Fibroblast of lung (primary cell): ENCODE measurements around the gene NRP1. TPM values are rescaled to one million over a fixed set of nuclear protein-coding genes. Genes with fewer than 3 reads are reported as not detected.

Experiments
- DNase-seq, 2 donors: peaks; one replicate each; pipeline versions ENCODE4 v3.0.0 to v3.0.0-alpha.2; 2010; ENCODE audit warnings: low read depth in 2 of 2
- H2AFZ ChIP-seq: 2 replicates; pipeline ENCODE4 v1.5.1; 2012; ENCODE audit warnings: low read length, control low read depth, inconsistent platforms
- H3K27ac ChIP-seq: 2 replicates; pipeline ENCODE4 v1.5.1; 2011; ENCODE audit warnings: low read length, control low read depth; ENCODE audit not compliant: insufficient read depth
- H3K27me3 ChIP-seq: 2 replicates; pipeline ENCODE4 v1.5.1; 2011; ENCODE audit warnings: mild to moderate bottlenecking, low read length; ENCODE audit not compliant: control insufficient read depth, insufficient read depth
- H3K36me3 ChIP-seq: 2 replicates; pipeline ENCODE4 v1.5.1; 2011; ENCODE audit warnings: low read length; ENCODE audit not compliant: control insufficient read depth, insufficient read depth
- H3K4me1 ChIP-seq: 2 replicates; pipeline ENCODE4 v1.5.1; 2011; ENCODE audit warnings: low read length; ENCODE audit not compliant: control insufficient read depth, insufficient read depth; ENCODE audit errors: extremely low read depth
- H3K4me2 ChIP-seq: 2 replicates; pipeline ENCODE4 v1.5.1; 2011; ENCODE audit warnings: low read length, control low read depth; ENCODE audit not compliant: insufficient read depth; ENCODE audit errors: extremely low read depth
- H3K4me3 ChIP-seq, 4 experiments: fragments of 200-600 bp in 1 of 4; sonication (generic) in 1 of 4; replicated peaks in 1 of 4; 2 replicates each; pipeline ENCODE4 v1.5.1; 2011 to 2016; ENCODE audit warnings: low read length in 4 of 4, low read depth in 3 of 4, mild to moderate bottlenecking in 3 of 4, control low read depth in 2 of 4, inconsistent platforms in 1 of 4, mixed read lengths in 1 of 4; ENCODE audit not compliant: insufficient read depth in 1 of 4; ENCODE audit errors: control extremely low read depth in 1 of 4
- H3K79me2 ChIP-seq: 2 replicates; pipeline ENCODE4 v1.5.1; 2012; ENCODE audit warnings: mild to moderate bottlenecking, low read length, inconsistent platforms; ENCODE audit not compliant: control insufficient read depth, insufficient read depth
- H3K9ac ChIP-seq: 2 replicates; pipeline ENCODE4 v1.5.1; 2011; ENCODE audit warnings: mild to moderate bottlenecking, low read length, control low read depth; ENCODE audit not compliant: insufficient read depth
- H3K9me3 ChIP-seq: 2 replicates; pipeline ENCODE4 v1.5.1; 2012; ENCODE audit warnings: low read depth, low read length; ENCODE audit not compliant: control insufficient read depth, insufficient read depth
- H4K20me1 ChIP-seq: 2 replicates; pipeline ENCODE4 v1.5.1; 2011; ENCODE audit warnings: low read length; ENCODE audit not compliant: control insufficient read depth, insufficient read depth; ENCODE audit errors: extremely low read depth
- EZH2 ChIP-seq: IDR thresholded peaks from 2 replicates; pipeline ENCODE4 v1.5.1; 2012; ENCODE audit warnings: low read length, control low read depth, mild to moderate bottlenecking; ENCODE audit errors: missing control alignments
- polyA plus RNA-seq, 2 donors: library from polyadenylated mRNA; depleted of rRNA in 1 of 2; stranded (reverse) in 1 of 2; unstranded in 1 of 2; fragments of >200 nt; gene quantifications; 2 replicates each; pipeline ENCODE4 v1.2.1, GENCODE V29; 2011 to 2012; ENCODE audit warnings: missing spikeins in 1 of 2
- total RNA-seq: library from RNA; depleted of rRNA; stranded (reverse); fragments of >200 nt; gene quantifications from 2 replicates; pipeline ENCODE4 v1.2.1, GENCODE V29; 2014
- TF ChIP-seq, protein P1 (sequence below), 2 donors: IDR thresholded peaks in 1 of 2; conservative IDR thresholded peaks in 1 of 2; 1 replicate in 1 of 2; 2 replicates in 1 of 2; pipeline ENCODE4 v1.5.1; 2011 to 2012; ENCODE audit warnings: low read length in 2 of 2, control low read depth in 1 of 2, inconsistent platforms in 1 of 2, low read depth in 1 of 2, mild to moderate bottlenecking in 1 of 2

The NRP1 gene
- total and polyA plus RNA-seq, 2 donors (not counting 1 experiment from before 2014, with no cell fraction given): 187 to 373 TPM

DNA sequence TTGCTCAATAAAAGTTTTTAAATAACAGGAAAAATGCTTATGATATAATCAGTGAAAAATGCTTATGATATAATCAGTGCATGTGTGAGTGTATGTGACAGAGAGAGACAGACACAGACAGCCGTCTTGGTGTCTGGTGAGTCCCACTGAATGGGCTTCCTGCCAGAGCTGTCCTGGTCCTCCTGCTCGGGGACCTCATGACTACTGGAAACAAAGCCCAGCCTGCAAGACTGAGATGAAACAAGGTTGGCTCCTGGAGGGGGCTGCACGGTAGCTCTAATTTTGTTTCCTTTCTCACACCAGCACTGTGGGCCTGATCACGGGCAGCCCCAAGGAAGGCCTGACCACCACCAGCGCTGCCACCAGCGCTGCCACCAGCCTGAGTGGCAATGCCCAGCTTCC is 57.3 kb downstream of the NRP1 start:
- no peaks in the 10 kb centered on the region for H4K20me1 ChIP-seq
- no peak overlapping the region for H3K4me2 ChIP-seq
- no peak overlapping the region for H2AFZ ChIP-seq
- H3K4me3 ChIP-seq: no peak overlapping the region
- H3K79me2 ChIP-seq: peaks cover 86% of the 10 kb centered on the region
- no peaks in the 10 kb centered on the region for H3K27me3 ChIP-seq
- peaks cover 13% of the 10 kb centered on the region for H3K36me3 ChIP-seq
- H3K27ac ChIP-seq: peak overlapping the region; percentile 54
- H3K4me1 ChIP-seq: peaks cover 32% of the 10 kb centered on the region
- H3K9me3 ChIP-seq: no peaks in the 10 kb centered on the region
- no peak overlapping the region for H3K9ac ChIP-seq
- peak in 1 of 2 donors; percentile 61 for DNase-seq
- TF ChIP-seq, protein P1, sequence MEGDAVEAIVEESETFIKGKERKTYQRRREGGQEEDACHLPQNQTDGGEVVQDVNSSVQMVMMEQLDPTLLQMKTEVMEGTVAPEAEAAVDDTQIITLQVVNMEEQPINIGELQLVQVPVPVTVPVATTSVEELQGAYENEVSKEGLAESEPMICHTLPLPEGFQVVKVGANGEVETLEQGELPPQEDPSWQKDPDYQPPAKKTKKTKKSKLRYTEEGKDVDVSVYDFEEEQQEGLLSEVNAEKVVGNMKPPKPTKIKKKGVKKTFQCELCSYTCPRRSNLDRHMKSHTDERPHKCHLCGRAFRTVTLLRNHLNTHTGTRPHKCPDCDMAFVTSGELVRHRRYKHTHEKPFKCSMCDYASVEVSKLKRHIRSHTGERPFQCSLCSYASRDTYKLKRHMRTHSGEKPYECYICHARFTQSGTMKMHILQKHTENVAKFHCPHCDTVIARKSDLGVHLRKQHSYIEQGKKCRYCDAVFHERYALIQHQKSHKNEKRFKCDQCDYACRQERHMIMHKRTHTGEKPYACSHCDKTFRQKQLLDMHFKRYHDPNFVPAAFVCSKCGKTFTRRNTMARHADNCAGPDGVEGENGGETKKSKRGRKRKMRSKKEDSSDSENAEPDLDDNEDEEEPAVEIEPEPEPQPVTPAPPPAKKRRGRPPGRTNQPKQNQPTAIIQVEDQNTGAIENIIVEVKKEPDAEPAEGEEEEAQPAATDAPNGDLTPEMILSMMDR (conservative IDR thresholded peaks at IDR 0.05 in 1 of 2, IDR thresholded peaks at IDR 0.05 in 1 of 2; ENCODE audit: low read depth in 1 of 2, low read length in 2 of 2): no peak
- no peak for TF ChIP-seq EZH2

DNA sequence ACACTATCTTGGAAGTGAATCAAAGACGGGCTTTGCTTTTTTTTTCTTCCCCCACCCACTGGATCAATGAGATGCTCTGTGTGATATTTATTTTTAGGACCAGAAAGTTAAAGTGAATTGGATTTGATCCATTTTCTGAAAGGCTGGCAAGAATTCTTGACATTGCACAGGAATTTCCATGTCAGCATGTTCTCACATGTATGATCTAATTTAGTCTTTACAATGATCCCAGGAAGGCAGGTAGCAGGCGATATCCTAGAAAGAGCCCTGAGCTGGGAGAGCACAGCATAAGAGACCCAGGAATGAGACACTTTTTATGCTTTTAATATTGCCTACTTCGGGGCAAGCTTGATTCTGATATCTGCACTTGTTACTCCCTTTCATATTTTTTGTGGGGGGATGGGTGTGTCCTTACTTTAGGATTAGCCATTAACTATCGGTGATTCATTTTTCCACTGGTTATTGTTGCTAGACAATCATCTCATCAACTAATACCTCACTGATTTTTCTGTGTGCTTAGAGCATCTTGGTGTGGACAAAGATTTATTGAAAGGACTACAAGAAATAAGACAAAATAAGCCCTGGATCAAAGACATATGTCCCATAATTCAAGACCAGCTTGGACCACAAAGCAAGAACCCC is 58.1 kb downstream of the NRP1 start:
- Histone ChIP-seq H4K20me1 (no peaks in the 10 kb centered on the region), H3K4me1 (peaks cover 38% of the 10 kb centered on the region), H3K4me3 (no peak overlapping the region), H3K79me2 (peaks cover 86% of the 10 kb centered on the region), H3K9ac (no peak overlapping the region), H2AFZ (no peak overlapping the region), H3K27ac (peak overlapping the region; percentile 49), H3K27me3 (no peaks in the 10 kb centered on the region), H3K36me3 (peaks cover 12% of the 10 kb centered on the region), H3K9me3 (no peaks in the 10 kb centered on the region), H3K4me2 (no peak overlapping the region)
- no peak for DNase-seq
- TF ChIP-seq, protein P1 (conservative IDR thresholded peaks at IDR 0.05 in 1 of 2, IDR thresholded peaks at IDR 0.05 in 1 of 2; ENCODE audit: low read depth in 1 of 2, low read length in 2 of 2): no peak
- TF ChIP-seq EZH2: no peak

DNA sequence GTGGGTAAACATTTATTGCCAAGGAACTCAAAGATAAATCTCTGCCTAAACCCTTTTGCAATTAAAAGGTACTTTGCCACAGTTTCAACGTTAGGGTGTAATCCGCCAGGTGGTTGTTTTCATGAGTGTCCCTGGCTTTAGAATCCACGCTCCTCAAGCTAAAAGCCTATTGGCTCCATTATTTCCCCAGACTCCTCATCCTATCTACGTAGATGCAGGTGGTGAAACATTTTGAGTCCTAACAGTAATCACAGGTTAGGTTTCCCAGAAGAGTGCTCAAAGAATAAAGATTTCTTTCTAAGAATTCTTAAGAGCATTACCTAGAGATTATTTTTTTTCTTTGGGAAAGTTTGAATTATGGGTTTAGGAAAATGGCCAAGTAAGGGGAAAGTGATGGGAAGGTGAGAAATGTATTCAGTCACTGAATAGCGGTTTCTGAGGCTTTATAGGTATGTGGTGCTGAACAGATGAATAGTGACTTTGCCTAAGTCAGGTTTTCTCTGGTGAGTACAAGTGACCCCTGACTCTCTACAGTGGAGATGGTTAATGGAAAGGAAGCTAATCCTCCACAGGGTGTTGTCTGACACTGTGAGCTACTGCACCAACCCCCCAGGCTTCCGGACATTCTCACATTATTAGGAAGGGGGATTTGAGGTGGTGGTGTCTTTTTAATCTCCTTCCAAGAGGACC is 60.2 kb downstream of the NRP1 start:
- Histone ChIP-seq H3K9me3 (no peaks in the 10 kb centered on the region), H2AFZ (no peak overlapping the region), H3K27ac (peak overlapping the region; percentile 93), H3K9ac (peak overlapping the region; percentile 5), H4K20me1 (no peaks in the 10 kb centered on the region), H3K27me3 (no peaks in the 10 kb centered on the region), H3K4me3 (peak overlapping the region in 2 of 4 experiments; percentile 44 to 46), H3K4me1 (peaks cover 32% of the 10 kb centered on the region), H3K79me2 (peaks cover 86% of the 10 kb centered on the region), H3K4me2 (peak overlapping the region; percentile 29), H3K36me3 (peaks cover 14% of the 10 kb centered on the region)
- no peak for TF ChIP-seq EZH2
- TF ChIP-seq, protein P1 (conservative IDR thresholded peaks at IDR 0.05 in 1 of 2, IDR thresholded peaks at IDR 0.05 in 1 of 2; ENCODE audit: low read depth in 1 of 2, low read length in 2 of 2): no peak
- DNase-seq: peak in 1 of 2 donors; percentile 88
